HEK293T (cell line): ENCODE results near the gene NDUFAF8.

Experiments
- CTBP1 ChIP-seq: fragments of 450-650 bp; IDR thresholded peaks from 2 replicates; pipeline ENCODE4 v1.6.1; 2016; ENCODE audit warnings: borderline replicate concordance
- FOXA1 ChIP-seq: fragments of 450-650 bp; IDR thresholded peaks from 2 replicates; pipeline ENCODE4 v1.6.1; 2016; ENCODE audit warnings: mild to moderate bottlenecking
- FOXK2 ChIP-seq: fragments of 450-650 bp; IDR thresholded peaks from 2 replicates; pipeline ENCODE4 v1.6.1; 2016; ENCODE audit warnings: mild to moderate bottlenecking
- FOXM1 ChIP-seq: fragments of 450-650 bp; IDR thresholded peaks from 2 replicates; pipeline ENCODE4 v1.6.1; 2017; ENCODE audit warnings: mild to moderate bottlenecking, borderline replicate concordance
- PKNOX1 ChIP-seq: fragments of 450-650 bp; IDR thresholded peaks from 2 replicates; pipeline ENCODE4 v1.6.1; 2016
- ZNF384 ChIP-seq: fragments of 450-650 bp; IDR thresholded peaks from 2 replicates; pipeline ENCODE4 v1.6.1; 2016

GRCh38 chr17:81200695-81201580 lies 38.2 kb upstream of the NDUFAF8 start:
- TF ChIP-seq FOXM1 = no peak
- no peak for TF ChIP-seq FOXK2
- no peak for TF ChIP-seq PKNOX1
- no peak for TF ChIP-seq ZNF384
- no peak for TF ChIP-seq CTBP1
- TF ChIP-seq FOXA1 = no peak
